Amniotic epithelial cell (primary cell): ENCODE results near the gene CLDN12.

ENCODE experiments used
- DNase-seq: peaks from one replicate; pipeline ENCODE4 v3.0.0-alpha.2; 2010; ENCODE audit warnings: low read depth

The CLDN12 gene

DNA sequence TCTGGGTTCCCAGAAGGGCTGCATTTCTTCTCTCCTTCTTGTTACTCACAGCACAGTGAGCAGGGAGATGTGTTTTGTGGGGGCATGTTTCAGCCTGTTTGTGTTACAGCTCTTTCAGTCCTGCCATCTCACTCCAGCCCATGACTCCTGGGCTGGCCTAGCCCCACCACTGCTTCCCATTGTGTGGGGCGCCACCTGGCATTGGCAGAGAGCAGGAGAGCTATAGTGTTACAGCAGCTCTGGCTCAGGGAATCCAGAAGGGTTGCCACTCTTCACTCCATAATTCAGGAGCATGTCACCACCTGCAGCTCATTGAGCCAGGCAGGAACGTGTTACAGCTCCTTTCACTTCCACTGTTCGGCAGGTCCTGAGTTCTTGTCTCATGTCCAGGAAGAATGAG, 30.0 kb downstream of the CLDN12 start:
- DNase-seq, result no peak

DNA sequence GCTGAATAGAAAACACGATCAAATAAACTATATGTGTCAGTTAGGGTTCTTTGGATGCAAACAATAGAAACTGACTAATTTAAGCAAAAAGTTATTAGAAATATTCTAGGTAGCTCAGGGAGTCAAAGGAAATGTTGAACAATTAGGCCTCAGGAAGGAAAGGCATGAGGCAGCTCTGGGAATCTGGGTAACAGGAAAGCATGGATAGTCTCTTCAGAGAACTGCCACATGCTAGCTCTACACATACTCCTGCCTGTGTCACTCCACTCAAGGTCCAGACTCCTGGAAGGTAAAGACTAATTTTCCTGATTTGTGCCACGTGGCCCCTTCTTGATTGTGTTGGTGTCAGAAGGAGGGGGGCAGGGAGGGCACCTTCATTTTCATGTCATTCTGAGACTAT, 42.4 kb downstream of the CLDN12 start:
- no peak for DNase-seq

DNA sequence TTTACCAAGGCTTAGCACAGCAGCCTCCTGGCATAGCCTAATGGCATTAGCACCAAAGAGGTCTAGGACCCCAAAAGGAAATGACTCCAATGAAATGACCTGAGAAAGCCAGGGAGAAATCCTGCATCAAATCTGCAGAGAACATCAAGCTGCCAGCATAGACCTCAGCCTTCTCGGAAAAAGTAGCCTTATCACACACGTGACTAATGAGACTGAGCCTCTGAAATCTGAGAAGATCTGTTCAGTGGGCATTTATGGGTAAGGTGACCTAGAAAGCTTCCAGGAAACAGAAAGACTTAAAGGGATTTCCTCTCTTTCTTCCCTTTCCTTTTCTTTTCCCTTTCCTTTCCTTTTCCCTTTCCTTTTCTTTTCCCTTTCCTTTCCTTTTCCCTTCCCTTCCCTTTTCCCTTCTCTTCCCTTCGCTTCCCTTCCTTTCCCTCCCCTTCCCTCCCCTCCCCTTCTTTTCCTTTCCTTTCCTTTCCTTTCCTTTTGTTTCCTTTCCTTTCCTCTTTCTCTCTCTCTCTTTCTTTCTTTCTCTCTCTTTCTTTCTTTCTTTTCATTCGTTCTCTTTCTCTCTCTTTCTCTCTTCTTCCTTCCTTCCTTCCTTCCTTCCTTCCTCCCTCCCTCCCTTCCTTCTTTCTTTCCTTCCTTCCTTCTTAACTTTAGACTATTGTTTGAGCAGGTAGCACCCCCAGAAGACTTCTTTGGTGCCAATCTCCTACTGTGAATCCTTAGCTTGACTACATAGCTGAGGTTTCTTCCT, 43.1 kb downstream of the CLDN12 start:
- DNase-seq, result no peak

DNA sequence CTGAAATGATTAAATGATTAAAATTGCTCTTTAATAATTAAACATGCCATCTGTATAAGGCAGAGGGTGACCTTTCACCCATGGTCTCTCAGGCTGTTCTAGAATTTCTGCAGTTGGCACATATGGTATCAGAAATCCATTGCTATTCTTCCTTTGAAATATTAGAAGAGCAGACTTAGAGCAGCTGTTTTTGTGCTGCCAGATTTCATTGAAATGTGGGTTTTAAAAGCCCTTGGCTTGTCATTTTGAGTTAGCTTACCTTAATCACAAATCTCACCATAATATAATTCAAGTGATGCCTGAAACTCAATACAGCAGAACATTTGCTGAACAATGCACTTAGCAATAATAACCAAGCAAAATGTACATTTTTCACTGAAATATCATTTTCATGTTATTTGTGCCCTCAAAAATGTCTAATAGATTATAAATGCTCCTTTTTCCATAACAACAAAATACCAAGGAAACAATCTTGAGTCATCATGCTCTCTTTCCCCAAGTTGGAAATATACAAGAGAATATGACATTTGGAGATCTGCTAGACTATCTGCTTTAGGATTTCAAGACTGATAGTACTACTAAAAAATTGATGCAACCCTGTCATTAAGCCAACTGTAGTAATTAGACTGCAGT, 50.1 kb downstream of the CLDN12 start:
- no peak for DNase-seq

DNA sequence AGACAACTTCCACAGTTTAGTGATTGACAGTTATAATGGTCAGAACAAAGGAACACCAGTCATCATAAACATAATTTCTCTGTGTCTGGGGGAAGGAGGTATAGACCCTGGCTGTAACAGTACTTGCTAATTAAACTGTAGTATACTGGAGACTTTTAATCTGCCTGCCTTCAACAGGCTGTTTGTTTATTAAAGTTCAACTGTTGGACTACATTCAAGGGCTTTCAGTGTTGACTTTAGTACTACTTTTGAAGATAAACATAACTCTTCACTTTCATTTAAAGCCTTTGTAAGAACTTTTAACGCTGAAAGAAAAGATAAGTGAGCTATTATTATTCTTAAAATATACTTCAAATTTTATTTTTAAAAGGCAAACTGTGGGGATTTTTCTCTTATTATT, 50.7 kb downstream of the CLDN12 start:
- no peak for DNase-seq

DNA sequence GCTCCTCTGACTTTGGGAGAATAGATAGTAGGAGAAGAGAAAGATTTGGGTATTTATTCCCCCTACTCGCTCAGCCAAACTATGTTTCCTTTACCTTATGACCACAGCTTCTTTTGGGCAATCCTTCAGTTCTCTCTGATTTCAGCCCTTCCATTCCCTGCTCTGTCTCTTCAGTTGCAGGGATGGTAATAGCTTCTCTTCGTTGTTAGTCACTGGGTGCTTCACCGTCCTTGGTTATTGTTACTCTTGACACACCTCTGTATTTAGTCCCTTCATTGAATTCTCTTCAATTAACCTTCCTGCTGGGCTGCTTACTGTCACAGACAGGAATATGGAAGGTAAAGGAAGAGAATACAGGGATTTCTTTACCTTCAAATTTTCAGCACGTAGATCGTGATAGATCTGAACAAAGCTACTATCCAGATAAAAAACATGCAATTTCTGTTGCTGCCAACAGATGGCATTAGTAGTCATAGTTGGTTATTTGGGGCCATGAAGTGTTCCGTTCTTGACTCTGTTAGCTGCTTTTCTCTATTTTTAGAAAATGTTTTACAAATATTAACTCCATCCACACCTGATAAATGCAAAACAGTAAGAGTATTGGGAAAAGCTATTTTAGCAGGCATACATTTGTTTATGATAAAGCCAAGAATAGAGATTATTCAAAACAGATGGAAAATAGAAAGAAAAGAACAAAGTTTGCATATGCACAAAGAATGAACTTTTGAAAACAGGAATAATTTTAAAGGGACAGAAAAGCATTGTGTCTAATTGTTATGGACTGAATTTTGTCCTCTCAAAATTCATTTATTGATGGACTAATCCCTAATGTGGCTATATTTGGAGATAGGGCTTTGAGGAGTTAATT, 52.1 kb downstream of the CLDN12 start:
- peak; percentile 43 for DNase-seq

DNA sequence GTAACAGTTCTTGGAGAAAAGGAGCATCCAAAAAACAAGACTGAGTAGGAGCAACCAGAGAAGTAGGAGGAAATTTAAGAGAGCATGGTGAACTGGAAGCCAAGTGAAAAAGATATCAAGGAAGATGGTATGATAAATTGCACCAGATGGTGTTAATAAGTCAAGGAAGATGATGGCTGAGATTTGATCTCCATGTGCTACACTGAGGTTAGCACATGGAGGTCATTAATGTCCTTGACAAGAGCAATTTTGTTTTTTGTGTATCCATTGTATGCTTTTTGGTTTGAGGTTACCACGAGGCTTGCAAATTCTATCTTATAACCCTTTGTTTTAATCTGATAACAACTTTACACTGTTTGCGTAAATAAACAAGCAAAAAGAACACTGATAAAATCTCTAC, 54.8 kb downstream of the CLDN12 start:
- no peak for DNase-seq

DNA sequence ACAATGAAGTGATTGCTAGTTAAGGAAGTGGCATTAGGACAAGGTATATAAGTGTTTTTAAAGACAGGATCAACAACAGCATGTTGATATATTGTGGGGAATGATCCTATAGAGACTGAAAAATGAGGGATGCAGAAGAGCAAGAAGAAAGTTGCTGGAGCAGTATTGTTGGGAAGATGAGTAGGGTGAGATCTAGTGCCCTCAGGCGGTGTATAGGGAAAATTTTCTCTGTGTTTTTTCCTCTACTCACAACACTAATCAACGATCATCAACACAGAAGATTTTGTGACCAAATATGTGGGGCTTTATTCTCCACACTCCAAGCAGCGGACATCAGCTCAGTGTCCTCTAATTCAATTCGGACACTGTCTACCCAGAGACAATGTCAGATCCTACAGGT, 56.6 kb downstream of the CLDN12 start:
- peak; percentile 14 for DNase-seq

DNA sequence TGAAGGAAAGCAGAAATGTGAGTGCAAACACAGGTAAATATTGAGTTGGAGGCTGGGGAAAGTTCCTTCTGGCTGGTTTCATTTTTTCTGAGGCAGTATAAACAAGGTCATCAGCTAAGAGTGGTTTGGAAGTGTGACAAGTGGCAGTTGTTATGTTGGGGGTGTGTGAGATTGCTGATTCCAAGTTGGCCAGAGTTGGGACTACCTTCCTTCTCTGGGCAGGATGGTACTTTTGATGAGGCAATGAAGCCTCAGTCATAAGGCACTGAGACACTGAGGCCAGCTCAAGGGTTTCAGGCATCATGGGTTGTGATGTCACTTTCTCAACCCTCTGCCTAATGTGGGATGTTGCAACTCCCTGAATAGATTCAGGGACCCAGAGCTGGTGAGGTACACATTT, 58.0 kb downstream of the CLDN12 start:
- peak; percentile 30 for DNase-seq

DNA sequence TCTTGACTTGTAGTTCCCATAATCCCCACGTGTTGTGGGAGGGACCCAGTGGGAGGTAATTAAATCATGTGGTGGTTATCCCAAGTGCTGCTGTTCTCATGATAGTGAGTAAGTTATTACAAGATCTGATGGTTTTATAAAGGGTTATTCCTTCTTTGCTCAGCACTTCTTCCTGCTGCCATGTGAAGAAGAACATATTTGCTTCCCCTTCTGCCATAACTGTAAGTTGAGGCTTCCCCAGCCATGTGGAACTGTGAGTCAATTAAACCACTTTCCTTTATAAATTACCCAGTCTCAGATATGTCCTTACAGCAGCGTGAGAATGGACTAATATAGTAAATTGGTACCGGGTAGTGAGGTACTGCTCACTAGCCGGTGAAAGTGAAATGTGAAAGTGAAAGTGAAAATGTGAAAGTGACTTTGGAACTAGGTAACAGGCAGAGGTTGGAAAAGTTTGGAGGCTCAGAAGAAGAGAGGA, 59.9 kb downstream of the CLDN12 start:
- DNase-seq, result peak; percentile 24
